HG03095 (cell line): Measurements from ENCODE around the gene MSGN1.
"Not testable (repeated sequence)": the region's sequence is repeated elsewhere in the genome, so short reads cannot be mapped to it uniquely, and the experiment has no call there.

Experiments
- ATAC-seq: cut with Tn5 transposase; IDR thresholded peaks from one replicate; pipeline ENCODE4 v1.9.1; 2021; ENCODE audit warnings: moderate library complexity; ENCODE audit not compliant: unreplicated experiment

MSGN1 gene

GRCh38 chr2:17804358-17804757 is 11.9 kb upstream of the MSGN1 start:
- ATAC-seq: peak; percentile 56

GRCh38 chr2:17805166-17805565 is 11.1 kb upstream of the MSGN1 start:
- ATAC-seq: no peak

GRCh38 chr2:17805717-17806363 is 10.4 kb upstream of the MSGN1 start:
- ATAC-seq: no peak

DNA sequence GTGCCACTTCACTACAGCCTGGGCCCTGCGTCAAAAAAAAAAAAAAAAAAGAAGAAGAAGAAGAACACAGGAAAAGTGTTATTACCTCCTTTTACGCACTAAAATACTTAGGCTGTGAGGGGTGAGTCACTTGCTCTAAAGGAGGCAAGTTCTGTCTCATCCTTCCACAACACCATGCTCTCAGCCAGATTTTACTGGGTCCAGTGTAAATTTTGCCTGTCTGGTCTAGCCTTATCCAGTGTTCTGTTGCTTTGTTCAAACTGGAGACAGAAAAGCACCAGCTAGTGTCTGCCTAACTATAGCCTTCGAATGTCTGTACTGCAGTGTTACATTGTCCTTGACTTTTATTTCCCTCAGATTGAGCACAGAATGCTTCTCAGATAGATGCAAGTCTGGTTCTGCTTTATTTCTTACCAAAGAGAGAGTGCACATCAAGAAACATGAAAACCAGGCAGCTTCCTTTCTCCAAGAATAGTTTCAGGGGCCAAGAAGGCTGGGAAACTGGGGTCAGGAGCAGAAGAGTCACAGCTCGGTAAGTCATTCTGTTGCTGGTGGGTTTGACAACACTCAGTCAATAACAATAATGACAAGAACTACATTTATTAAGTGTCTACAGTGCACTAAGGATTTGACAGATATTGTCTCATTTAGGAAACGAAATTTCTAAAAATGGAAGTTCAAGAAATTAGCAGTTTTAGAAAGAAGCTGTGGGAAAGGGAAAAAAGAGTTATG is 3.1 kb upstream of the MSGN1 start:
- ATAC-seq: peak; percentile 41

DNA sequence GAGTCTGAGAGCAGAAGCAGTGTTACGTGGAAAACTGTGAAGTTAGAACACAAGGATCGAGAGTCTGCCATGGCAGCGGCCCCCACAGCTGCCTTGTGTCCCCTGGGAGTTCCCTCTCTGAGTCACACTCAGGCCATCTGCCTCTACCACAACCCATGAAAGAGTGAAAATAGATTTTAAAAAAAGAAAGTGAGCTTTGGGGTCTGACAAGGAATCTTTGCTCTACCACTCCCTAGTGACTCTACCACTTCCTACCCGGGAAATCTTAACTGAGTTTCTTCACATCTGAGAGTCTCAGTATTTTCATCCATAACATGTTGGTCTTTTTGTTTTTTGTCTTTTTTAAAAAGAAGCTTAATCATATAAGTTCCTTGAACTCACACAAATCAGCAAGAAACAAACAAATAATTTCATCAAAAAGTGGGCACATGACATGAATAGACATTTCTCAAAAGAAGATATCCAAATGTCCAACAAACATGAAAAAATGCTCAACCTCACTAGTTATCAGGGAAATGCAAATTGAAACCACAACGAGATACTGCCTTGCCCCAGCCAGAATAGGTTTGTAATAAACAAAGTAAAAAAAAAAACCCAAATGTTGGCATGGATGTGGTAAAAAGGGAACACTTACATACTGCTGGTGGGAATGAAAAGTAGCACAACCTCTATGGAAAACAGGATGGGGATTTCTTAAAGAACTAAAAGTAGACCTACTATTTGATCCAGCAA is 2.4 kb upstream of the MSGN1 start:
- peak; percentile 89 for ATAC-seq

- no peak for ATAC-seq
Measured at GRCh38 chr2:17814601-17815000, 1.7 kb upstream of the MSGN1 start.

GRCh38 chr2:17815468-17816184 is 634 bp upstream of the MSGN1 start:
- peak; percentile 32 for ATAC-seq

- no peak for ATAC-seq
Measured at GRCh38 chr2:17818235-17818815, 2.1 kb downstream of the MSGN1 start.

GRCh38 chr2:17821080-17821479 is 4.8 kb downstream of the MSGN1 start:
- no peak for ATAC-seq

- peak; percentile 32 for ATAC-seq
Measured at GRCh38 chr2:17821535-17822444, 5.5 kb downstream of the MSGN1 start.

DNA sequence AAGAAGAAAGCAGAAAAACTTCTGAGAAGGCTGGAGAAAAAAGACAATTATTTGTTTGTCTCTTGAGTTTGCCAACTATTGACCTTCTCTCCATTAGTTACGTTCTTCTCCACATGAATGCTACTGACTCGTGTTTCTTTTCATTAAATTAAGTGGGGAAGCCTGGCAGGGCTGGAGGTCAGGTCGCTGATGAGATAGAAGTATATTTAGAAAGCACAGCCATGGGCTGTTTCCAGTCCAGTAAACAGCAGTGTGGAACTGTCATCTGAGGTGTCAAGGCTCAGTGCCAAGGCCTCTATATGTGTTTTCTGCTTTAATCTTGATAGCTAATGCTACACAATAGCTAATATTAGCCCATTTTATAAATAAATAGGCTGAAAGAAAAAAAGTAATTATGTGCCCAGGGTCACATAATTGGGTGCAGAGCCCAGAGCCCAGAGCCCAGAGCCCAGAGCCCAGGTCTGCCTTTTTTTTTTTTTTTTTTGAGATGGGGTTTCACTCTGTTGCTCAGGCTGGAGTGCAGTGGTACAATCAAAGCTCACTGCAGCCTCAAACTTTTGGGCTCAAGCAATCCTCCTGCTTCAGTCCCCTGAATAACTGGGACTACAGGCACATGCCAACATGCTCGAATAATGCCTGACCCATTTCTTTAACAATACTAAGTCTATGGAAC is 6.3 kb downstream of the MSGN1 start:
- peak; percentile 50 for ATAC-seq

DNA sequence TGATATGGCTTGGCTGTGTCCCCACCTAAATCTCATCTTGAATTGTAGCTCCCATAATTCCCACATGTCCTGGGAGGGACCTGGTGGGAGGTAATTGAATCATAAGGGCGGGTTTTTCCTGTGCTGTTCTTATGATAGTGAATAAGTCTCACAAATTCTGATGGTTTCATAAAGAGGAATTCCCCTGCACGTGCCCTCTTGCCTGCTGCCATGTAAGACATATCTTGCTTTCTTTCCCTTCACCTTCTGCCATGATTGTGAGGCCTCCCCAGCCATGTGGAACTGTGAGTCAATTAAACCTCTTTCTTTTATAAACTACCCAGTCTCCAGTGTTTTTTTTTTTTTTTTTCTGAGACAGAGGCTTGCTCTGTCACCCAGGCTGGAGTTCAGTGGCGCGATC is 7.4 kb downstream of the MSGN1 start:
- not testable (repeated sequence) for ATAC-seq

DNA sequence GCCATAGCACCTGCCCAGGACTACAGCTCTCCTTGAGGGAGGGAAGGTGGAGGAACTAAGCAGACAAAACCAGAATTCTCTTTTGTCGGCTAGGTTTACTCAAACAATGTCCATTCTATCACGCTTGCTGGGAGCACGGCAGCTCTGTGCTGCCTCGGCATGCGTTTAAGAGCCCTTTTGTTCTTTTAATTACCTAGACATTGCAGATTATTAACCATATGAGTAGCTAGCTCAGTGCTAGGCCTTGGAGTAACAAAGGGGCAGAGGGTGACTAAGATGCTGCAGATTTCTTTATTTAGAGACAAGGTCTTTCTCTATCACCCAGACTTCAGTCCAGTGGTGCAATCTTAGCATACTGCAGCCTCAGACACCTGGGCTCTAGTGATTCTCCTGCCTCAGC is 11.1 kb downstream of the MSGN1 start:
- no peak for ATAC-seq

DNA sequence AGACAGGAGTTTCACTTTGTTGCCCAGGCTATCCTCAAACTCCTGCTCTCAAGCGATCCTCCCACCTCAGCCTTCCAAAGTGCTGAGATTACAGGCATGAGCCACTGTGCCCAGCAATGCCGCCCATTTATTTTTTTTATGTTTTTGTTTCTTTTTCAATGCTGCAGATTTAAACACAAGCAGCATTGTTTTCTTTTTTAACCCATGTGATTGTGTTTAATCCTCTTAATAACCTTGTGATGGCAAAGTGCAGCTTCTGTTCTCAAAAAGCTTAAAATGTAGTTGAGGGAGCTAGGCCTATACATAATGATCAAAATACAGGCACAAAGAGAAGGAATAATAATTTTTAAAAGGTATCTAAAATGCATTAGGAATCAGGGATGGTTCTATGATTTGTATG is 11.5 kb downstream of the MSGN1 start:
- ATAC-seq: no peak

DNA sequence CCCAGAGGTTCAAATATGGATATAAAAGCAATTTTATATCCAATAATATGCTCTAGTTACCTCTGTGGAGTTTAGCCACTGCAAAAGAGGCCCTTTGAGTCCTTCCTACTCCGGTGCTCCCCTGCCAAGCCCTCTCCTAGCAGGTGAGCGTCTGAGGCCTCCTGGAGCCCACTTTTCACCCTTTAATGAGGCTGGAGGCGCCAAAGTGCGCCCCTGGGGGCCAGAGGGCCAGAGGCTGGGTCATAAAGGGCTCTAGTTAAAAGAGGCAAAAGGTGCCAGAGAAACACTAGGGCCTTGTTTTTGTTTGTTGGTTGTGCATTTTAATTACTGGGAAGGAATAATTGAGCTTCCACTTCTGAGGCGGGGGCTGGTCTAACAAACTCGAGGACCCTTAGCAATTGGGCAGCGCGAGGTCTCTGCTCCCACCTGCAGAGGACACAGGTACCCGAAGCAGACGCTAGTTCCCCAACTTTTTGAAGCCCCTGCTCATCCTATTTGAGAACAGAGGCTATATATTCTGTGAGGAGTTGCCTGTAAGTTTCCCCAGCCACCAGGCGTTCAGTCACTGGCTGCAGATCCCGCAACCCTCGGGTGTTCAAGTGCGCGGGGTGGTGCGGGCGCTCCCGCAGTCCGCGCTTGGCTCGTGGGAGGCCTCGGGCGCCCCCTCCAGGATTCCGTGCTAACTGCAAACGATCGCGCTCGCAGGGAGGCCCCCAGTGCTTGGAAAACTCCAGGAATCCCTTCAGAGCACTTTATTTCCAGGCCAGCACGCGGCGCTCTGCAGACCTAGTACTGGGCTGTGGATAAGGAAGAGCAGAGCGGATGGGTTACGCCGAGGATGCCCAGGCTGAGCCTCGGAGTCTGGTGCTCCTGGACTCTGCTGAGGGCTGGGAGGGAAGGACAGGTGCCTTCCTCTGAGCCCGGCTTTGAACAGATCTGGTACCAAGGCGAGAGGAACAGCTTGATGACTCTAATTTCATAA is 14.1 kb downstream of the MSGN1 start:
- ATAC-seq: peak; percentile 94

- ATAC-seq: no peak
Measured at GRCh38 chr2:17835516-17835915, 19.3 kb downstream of the MSGN1 start.

DNA sequence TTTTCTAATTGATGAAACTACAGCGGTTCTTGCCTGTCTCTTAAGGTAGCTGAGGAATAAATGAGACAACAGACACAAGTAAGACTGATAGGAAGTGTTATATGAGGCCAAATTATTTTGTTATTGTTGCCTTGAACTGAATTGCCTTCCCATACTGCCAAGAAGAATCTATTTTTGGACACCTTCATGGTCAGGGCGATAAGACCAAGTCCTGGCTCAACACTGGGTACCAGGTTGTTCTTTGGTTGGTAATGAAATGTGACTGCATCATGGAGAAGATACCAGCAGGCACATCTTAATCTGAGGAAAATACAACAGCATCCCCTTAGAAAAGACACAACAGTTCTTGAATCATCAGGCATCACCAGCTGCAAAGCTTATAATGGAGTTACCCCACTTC is 23.7 kb downstream of the MSGN1 start:
- no peak for ATAC-seq

GRCh38 chr2:17843457-17843856 is 27.2 kb downstream of the MSGN1 start:
- ATAC-seq: no peak
